CD4-positive, alpha-beta T cell treated with Interleukin-2 at 100 ng/mL for 4 hours (primary cell): ENCODE measurements around the gene TBC1D16.

Experiments used
- DNase-seq: peaks from one replicate; pipeline ENCODE4 v3.0.0-alpha.2; 2020; ENCODE audit warnings: low spot score

Gene TBC1D16

DNA sequence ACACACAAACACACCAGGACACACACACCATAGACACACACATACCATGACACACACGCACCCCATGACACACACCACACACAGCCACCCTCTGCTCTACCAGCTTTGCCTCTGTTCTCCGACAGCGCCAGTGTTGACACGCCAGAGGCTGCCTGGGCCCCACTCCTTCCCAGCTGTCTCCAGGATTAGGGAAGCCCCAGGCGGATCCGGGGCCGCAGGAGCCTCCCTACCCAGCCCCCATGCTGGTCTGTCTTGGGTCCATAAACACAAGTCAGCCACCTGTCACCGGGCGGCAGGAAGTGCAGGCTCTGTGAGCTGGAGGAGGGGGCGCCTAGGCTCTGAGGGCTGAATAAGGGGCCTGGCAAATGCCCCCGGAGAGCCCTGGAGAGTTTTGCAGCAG, 10.5 kb downstream of the TBC1D16 start:
- no peak for DNase-seq

GRCh38 chr17:80024206-80024972, 11.3 kb downstream of the TBC1D16 start:
- no peak for DNase-seq

DNA sequence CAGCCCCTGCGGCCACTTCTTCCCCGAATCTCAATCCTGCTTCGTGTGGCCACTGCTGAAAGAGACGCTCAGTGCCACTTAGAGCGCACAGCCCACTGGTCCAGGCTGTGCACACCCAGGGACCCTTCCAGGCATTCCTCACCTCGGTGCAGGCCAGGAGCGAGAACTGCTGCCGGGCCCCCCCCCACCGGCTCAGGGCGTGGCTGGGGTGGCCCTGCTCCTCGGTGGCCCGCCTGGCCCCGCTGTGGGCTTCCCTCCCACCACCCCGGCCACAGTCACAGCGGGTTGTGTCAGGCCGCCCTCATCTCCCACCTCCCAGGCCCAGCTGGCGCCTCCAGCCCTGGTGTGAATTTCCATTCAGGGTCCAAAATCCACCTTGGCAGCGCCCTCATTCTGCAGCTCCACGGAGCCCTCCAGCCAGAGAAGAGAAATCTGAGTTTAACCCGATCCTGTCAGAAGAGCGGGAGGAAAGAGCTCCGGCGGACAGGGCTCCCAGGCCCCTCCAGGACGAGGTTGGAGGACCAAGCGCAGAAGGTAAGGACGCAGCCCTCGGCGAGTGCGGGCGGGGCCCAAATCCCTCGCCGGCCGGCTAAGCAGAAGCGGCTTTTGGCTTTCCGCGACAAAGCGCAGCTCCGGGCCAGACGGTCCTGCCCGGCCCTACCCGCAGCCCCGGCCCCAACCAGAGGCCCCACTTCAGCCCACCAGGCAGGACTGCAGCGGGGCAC, 12.0 kb downstream of the TBC1D16 start:
- no peak for DNase-seq

- no peak for DNase-seq
Measured at GRCh38 chr17:80021600-80021999, 14.1 kb downstream of the TBC1D16 start.

- DNase-seq = no peak
Measured at GRCh38 chr17:80018917-80019651, 16.6 kb downstream of the TBC1D16 start.

DNA sequence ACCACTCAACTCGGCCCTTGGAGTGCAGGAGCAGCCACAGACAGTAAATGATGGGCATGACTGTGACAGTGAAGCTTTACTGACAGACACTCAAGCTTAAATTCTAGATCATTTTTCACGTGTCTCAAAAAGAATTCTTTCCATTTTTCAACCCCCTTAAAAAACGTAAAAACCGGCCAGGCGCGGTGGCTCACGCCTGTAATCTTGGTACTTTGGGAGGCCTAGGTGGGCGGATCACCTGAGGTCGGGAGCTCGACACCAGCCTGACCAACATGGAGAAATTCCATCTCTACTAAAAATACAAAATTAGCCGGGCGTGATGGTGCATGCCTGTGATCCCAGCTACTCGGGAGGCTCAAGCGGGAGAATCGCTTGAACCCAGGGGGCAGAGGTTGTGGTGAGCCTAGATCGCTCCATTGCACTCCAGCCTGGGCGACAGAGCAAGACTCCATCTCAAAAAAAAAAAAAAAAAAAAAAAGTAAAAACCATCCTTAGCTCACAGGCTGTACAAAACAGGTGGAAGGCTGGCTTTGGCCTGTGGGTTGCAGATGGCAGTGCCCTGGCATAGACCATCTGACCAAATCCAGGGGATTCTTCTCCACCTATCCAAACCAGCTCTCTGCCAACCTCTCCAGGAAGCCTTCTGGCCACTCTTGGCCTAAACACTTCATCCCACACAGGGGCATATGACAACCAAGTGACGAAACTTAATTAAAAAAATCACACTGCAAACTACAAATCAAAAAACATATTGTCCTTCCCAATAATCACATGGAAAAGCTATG, 18.3 kb downstream of the TBC1D16 start:
- DNase-seq = no peak

DNA sequence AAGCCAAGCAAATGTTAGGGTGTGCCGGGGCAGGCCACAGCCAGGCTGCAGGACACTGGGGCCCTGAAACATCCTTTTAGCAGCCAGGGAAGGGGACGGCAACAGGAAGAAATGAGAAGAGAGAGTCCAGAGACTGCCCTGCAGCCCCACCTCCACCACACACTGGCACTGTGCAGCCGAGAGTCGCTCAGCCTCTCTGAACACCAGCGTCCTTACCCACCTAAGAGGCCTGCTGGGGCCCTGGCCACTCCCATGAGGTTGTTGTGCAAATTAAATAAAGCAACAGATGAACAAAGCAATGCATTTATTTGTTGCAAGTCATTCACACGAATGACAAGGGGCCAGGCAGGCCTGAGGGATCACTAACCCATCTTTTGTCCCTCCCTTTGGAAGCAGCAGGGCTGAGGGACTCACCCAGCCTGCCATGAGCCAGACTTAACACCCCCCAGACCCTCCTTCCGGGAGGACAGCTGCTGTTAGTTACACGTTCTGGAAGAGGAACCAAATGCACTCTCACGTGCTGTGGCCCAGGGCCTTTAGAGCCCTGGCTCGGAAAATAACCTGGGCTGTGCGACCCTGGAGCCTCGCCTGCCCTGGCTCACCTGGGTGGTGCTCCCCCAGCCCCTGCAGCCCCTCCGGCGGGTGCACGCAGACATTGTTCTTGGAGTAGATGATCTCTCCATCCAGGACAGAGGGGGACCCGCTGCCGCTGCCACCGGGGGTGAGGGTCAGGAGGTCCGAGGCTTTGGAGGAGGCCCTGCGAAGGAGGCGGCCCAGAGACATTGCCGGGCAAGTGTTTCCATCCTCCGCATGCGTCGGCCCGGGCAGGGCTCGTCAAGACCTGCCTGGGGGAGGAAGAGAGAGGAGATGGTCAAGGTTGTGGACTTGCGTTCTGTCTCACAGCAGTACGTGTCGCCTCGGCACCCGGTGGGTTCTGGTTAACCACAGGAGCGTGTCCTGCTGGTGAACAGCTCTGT, 22.6 kb downstream of the TBC1D16 start:
- no peak for DNase-seq

DNA sequence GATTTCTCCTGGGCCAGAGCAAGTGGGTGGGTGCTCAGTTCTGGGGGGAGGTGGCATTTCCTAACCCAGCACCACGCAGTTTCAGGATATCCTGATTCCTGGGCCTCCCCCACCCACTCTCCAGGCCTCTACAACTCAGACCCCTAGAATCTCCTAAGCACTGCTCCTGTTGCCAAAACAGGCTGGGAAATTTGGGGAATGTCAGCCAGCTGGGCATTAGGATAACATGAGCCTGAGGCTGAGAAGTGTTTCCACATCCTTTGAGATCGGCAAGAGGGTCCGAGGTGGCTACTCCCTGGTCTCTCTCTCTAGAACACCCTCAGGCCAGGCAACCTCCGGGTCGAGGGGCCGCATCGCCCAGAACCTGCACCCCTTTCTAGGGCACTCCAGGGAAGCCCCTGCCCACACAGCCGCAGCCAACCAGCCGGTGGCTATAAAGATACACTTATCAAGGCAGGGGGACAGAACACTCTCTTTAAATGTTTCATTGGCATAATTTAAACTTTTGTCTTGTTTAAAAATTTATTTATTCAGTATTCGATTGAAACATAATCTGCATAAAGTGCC, 23.6 kb downstream of the TBC1D16 start:
- DNase-seq = no peak

- no peak for DNase-seq
Measured at GRCh38 chr17:80010283-80010858, 25.3 kb downstream of the TBC1D16 start.

- no peak for DNase-seq
Measured at GRCh38 chr17:80009391-80010282, 26.0 kb downstream of the TBC1D16 start.

DNA sequence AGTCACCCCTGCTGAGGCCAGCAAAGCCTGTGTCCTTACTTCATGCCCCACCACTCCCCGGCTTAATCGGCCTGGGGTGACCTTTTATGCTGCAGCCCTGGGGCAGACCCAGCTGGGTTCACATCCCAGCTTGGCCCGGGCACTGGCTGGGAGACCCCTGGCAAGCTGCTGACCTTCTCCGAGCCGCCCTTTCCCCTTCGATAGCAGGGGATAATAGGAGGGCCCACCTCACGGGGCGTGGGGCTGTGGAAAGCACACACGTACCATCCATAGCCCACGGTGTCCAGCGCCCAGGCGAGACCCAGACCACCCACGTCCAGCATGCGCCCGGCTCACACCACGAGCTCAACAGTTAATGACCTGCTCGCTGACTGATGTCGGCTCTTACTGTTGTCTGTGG, 26.8 kb downstream of the TBC1D16 start:
- DNase-seq = no peak

DNA sequence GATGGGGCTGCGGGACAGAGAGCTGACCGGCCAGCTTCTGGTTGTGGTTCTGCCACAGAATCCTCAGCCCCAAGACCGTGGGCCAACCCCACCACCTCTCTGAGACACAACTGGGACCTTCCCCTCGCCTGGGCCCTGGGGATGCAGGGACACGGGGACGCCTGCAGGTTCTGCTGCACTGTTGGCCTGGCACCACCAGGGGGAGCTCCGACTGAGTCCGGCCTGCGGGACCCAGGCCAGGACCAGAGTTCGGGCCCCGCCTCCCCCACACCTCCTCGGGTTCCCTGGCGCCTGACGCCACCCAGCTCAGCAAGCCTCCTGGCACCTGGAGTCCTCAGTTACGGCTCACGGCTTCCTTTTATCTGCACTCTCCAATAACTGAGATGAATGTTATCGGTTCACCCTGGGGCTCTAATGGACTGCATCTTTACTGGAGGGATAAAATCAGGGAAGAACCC, 27.3 kb downstream of the TBC1D16 start:
- peak; percentile 76 for DNase-seq

DNA sequence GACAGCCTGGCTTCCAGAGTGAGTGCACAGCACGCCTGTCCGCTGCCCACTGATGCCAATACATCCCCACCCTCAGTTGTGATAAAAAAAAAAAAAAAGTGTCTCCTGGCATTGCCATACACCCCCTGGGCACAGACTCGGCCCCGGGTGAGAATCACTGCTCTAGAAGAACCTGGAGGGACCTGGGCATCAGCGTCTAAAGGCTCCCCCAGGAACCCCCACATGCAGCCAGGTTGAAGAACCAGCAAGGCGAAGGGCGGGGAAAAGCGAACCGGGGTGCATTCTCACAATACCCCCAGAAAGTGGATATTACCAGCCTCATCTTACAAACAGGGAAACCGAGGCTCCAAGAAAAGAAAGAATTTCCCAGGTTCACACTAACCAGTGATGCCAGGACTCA, 27.7 kb downstream of the TBC1D16 start:
- DNase-seq = no peak

GRCh38 chr17:80006811-80007752, 28.6 kb downstream of the TBC1D16 start:
- DNase-seq = no peak

DNA sequence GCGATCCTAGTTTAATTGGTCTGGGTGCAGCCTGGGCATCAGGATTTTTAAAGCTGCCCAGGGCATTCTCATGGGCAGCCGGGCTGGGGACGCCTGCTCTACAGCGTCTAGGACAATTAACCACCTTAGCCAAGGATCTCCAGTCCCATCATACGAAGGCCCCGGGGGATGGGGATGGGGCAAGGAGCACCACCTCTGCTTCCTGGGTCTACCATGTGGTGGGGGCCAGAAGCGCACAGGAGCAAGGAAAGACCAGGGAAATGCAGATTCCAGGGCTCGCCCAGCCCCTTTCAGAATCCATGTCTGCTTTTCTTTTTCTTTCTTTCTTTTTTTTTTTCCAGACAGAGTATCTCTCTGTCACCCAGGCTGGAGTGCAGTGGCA, 29.3 kb downstream of the TBC1D16 start:
- no peak for DNase-seq

GRCh38 chr17:80005360-80006338, 30.0 kb downstream of the TBC1D16 start:
- DNase-seq = peak; percentile 62

DNA sequence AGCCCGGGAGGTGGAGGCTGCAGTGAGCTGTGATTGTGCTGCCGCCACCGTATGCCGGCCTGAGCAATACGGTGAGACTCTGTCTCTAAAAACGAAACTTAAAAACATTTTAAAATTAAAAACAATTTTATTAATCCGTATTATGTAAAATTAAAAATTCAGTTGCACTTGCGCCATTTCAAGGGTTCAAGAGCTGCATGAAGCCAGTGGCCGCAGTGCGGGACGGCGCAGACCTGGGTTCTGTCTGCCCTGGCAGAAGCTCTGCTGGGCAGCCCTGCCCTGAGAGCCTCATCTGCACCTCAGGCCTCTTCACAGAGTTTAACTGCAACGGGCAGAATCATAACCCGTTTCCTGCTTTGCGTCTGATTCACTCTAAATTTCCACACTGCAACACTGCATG, 31.7 kb downstream of the TBC1D16 start:
- no peak for DNase-seq
